Lower leg skin (tissue), 4 donors: Measurements from ENCODE around the gene ZNF492. TPM values are rescaled to one million over a fixed set of nuclear protein-coding genes. Genes with fewer than 3 reads are reported as not detected.
"Not testable (repeated sequence)": the region's sequence is repeated elsewhere in the genome, so short reads cannot be mapped to it uniquely, and the experiment has no call there.

ENCODE experiments used
- DNase-seq, 2 donors: peaks; one replicate each; pipeline ENCODE4 v3.0.0-alpha.2; 2019; ENCODE audit warnings: low spot score in 2 of 2
- H3K4me3 ChIP-seq: fragments of 200-600 bp; sonication (generic); 2 replicates; pipeline ENCODE4 v1.5.1; 2017; ENCODE audit warnings: mild to moderate bottlenecking, low read depth; ENCODE audit not compliant: poor library complexity, severe bottlenecking
- CTCF ChIP-seq, 3 donors: fragments of 450-650 bp; IDR thresholded peaks; one replicate each; pipeline ENCODE4 v1.5.1; 2016; ENCODE audit warnings: antibody characterized with exemption in 3 of 3, mild to moderate bottlenecking in 3 of 3, moderate library complexity in 2 of 3
- POLR2A ChIP-seq, 2 donors: fragments of 450-650 bp; IDR thresholded peaks; one replicate each; pipeline ENCODE4 v1.6.1; 2016 to 2017; ENCODE audit warnings: antibody characterized with exemption in 2 of 2, mild to moderate bottlenecking in 1 of 2, moderate library complexity in 1 of 2
- WGBS, 2 donors: methylation state at CpG; one replicate each; pipeline ENCODE4 v1.1.5; 2018; 5-methylcytosine and 5-hydroxymethylcytosine counted together
- intact Hi-C: fragments of 100-400 bp; cut with DNase I; formaldehyde crosslinking; loops from one replicate; pipeline ENCODE4 v1.15.0; 2023; ENCODE audit warnings: low total_unique reads
- total RNA-seq, 4 donors: library from RNA; depleted of rRNA; stranded (reverse); fragments of >200 nt; gene quantifications; one replicate each; pipeline ENCODE4 v1.1.0, GENCODE V29; 2016

ZNF492 gene
- total RNA-seq, 4 donors from 2014 or later: 0.08 to 0.84 (median 0.23) TPM

DNA sequence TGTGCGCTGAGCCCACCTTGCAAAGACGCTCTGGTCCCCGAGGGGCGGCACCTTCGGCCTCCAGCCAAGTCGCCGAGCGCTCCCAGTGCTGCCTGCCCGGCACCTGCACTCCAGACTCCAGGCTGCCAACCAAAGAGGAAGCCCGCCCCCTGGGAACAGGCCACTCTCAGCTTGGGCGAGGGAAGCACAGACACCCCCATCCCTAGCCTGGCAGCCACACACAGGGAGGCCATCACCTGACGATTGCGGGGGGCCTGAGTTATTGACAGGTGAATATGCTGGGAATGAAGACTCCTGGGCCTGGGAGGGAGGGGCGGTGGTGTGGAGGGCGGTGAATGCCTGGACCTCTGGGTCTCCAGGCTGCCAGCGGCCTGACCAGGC is 10.3 kb upstream of the ZNF492 start:
- peak in 1 of 2 donors; percentile 83 for DNase-seq
- TF ChIP-seq POLR2A (IDR thresholded peaks at IDR 0.05) (no peak), CTCF (IDR thresholded peaks at IDR 0.05) (no peak)
- H3K4me3 ChIP-seq: no peak overlapping the region
- intact Hi-C loops: no loop called here
- 75 to 86% methylated on average over 5 to 7 of the region's 16 CpGs for WGBS, 2 donors

- no peak overlapping the region for H3K4me3 ChIP-seq
- 64 to 65% methylated on average over 8 of the region's 8 CpGs for WGBS, 2 donors
- no peak for TF ChIP-seq CTCF (IDR thresholded peaks at IDR 0.05)
- TF ChIP-seq POLR2A (IDR thresholded peaks at IDR 0.05): no peak
- intact Hi-C loops: no loop called here
- peak in 1 of 2 donors; percentile 58 for DNase-seq
Observed at GRCh38 chr19:22625266-22626035, 8.7 kb upstream of the ZNF492 start.

DNA sequence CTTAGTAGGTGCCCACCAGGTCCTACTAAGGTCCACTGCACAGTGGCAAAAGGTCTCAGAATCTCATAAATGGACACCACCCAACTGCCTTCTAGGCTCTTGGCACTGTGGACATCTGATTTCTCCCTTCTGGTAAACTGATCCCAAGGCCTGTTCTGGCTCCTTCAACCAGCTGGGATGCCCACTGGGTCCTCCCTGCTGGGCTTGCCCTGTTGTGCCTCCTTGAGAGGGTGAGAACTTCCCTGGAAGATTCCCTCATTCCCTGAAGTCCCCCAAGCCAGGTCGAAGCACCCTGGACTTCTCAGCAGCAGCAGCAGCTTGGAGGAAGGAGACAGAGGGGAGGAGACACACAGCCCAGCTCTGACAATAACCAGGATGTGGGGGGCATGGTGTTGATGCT is 6.6 kb upstream of the ZNF492 start:
- H3K4me3 ChIP-seq: no peak overlapping the region
- no peak for DNase-seq
- intact Hi-C loops: no loop called here
- WGBS, 2 donors: 100% methylated on average over 1 of the region's 1 CpG
- TF ChIP-seq CTCF (IDR thresholded peaks at IDR 0.05): no peak
- TF ChIP-seq POLR2A (IDR thresholded peaks at IDR 0.05): no peak

- WGBS, 2 donors: 95% methylated on average over 5 to 6 of the region's 6 CpGs
- H3K4me3 ChIP-seq: no peak overlapping the region
- intact Hi-C loops: no loop called here
- TF ChIP-seq POLR2A (IDR thresholded peaks at IDR 0.05) (no peak), CTCF (IDR thresholded peaks at IDR 0.05) (no peak)
- peak in 1 of 2 donors; percentile 42 for DNase-seq
Observed at GRCh38 chr19:22628401-22628800, 5.7 kb upstream of the ZNF492 start.

DNA sequence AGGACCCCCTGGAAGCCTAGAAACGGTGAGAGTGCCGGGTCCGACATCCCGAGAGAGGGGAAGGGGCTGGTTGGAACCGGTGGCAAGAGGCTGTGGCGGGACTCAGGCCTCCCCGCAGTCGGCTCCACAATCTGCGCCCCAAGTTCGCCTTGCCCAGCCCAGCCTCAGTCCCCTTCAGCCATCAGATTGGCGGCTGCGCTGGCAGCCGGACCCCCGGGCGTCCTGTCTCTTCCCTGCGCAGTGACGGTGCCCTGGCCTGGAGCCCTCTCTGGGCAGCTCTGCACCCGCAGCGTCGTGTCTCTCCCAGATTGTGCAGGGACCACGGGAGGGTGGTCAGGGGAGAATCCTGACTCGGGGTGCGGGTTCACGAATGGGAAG is 315 bp downstream of the ZNF492 start:
- H3K4me3 ChIP-seq: peak overlapping the region; percentile 30
- WGBS, 2 donors: 0% methylated on average over 17 to 24 of the region's 24 CpGs
- TF ChIP-seq POLR2A (IDR thresholded peaks at IDR 0.05) (no peak), CTCF (IDR thresholded peaks at IDR 0.05) (no peak)
- intact Hi-C loops: no loop called here
- peak in 1 of 2 donors; percentile 83 for DNase-seq

- DNase-seq, H3K4me3 ChIP-seq, intact Hi-C loops: not testable (repeated sequence)
- WGBS, 2 donors: 94 to 96% methylated on average over 2 of the region's 2 CpGs
Observed at GRCh38 chr19:22685493-22685892, 51.4 kb downstream of the ZNF492 start.

- intact Hi-C loops, DNase-seq, H3K4me3 ChIP-seq: not testable (repeated sequence)
- 90 to 95% methylated on average over 8 to 14 of the region's 22 CpGs for WGBS, 2 donors
Observed at GRCh38 chr19:22702661-22703060, 68.5 kb downstream of the ZNF492 start.

GRCh38 chr19:22703096-22703495 is 69.0 kb downstream of the ZNF492 start:
- WGBS, 2 donors: 96 to 98% methylated on average over 24 to 28 of the region's 28 CpGs
- H3K4me3 ChIP-seq, DNase-seq, intact Hi-C loops: not testable (repeated sequence)
